Measurements from ENCODE around the gene SGPP2. TPM values are rescaled to one million over a fixed set of nuclear protein-coding genes. Genes with fewer than 3 reads are reported as not detected.

SGPP2 gene
- total and polyA plus RNA-seq, 2 experiments from 2014 or later: 0.08 TPM; not detected in 1

DNA sequence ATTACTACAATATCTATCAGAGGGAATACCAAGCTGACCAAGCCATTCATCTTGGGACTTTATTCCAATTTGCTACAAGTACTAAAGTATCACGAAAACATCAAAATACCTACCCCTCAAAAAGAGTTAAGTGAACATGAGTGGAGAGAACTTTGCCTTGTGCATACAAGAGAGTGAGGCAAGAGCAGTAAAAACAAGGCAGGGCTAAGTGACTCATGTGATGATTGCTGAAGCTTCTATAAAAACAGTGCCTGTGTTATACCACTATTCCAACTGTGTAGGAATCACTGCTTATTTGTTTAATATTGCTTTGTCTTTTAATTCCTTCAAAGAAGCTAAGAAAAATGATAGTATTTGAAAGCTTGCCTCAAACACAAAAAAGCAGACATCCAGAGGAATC lies 170.3 kb downstream of the SGPP2 start (continued):
- TF ChIP-seq, protein P1, sequence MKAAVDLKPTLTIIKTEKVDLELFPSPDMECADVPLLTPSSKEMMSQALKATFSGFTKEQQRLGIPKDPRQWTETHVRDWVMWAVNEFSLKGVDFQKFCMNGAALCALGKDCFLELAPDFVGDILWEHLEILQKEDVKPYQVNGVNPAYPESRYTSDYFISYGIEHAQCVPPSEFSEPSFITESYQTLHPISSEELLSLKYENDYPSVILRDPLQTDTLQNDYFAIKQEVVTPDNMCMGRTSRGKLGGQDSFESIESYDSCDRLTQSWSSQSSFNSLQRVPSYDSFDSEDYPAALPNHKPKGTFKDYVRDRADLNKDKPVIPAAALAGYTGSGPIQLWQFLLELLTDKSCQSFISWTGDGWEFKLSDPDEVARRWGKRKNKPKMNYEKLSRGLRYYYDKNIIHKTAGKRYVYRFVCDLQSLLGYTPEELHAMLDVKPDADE (IDR thresholded peaks at IDR 0.05): no peak
- TF ChIP-seq STAT1 (IDR thresholded peaks at IDR 0.05; ENCODE audit: unreplicated experiment): no peak

DNA sequence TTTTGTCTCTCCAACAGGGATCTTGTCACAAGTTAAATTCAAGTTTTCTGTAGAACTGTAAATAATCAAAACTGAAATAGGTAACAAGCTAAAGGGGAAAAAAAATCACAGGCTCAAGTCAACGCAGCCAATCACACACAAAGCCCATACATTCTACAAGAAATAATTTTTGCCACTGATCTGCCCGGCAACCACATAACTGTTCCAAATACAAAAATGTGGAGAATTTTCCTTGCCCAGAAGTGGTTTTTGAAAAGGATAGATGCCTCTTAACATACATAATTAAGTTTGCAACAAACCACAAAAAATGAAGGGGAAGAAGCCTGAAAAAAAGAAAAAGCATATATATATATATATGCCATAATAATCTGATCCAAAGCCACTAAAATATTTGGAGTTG lies 171.2 kb downstream of the SGPP2 start:
- H3K27me3 Mint-ChIP-seq (ENCODE audit: insufficient read depth, low read depth, poor library complexity): no peaks in the 10 kb centered on the region
- peaks cover 57% of the 10 kb centered on the region for H3K36me3 Mint-ChIP-seq (ENCODE audit: low read depth)
- H3K4me1 Mint-ChIP-seq: no peaks in the 10 kb centered on the region
- no peak overlapping the region for H3K4me3 Mint-ChIP-seq
- H4K20me1 ChIP-seq (replicated peaks; ENCODE audit: insufficient read depth): no peaks in the 10 kb centered on the region; the same call in 1 of the 2 replicates
- no peak overlapping the region for H3K4me2 ChIP-seq
- H3K4me1 ChIP-seq (ENCODE audit: insufficient read depth): no peaks in the 10 kb centered on the region
- H3K27me3 ChIP-seq (ENCODE audit: insufficient read depth): no peaks in the 10 kb centered on the region
- H3K27ac ChIP-seq (ENCODE audit: low read depth): no peak overlapping the region
- H3F3A ChIP-seq (replicated peaks; ENCODE audit: low read depth): no peaks in the 10 kb centered on the region
- DNase-seq (ENCODE audit: low spot score) (no peak), ATAC-seq (no peak)
- H3K9me2 ChIP-seq (ENCODE audit: insufficient read depth): no peaks in the 10 kb centered on the region
- H3K27ac Mint-ChIP-seq: no peak overlapping the region
- H2AFZ ChIP-seq: no peak overlapping the region
- H3K9me3 Mint-ChIP-seq: 0 out of 3 replicates have a peak, but pooled peaks cover under 1% of the 10 kb centered on the region
- H3K36me3 ChIP-seq (ENCODE audit: insufficient read depth): peaks cover 3% of the 10 kb centered on the region; the same call in 1 of the 2 replicates
- H3K79me2 ChIP-seq (replicated peaks; ENCODE audit: insufficient read depth): peaks cover under 1% of the 10 kb centered on the region
- no peak overlapping the region for H3K4me3 ChIP-seq
- no peak for TF ChIP-seq ZNF114 (CRISPR knock-in tag; IDR thresholded peaks at IDR 0.05)
- no peak for TF ChIP-seq CREB1 (CRISPR knock-in tag; IDR thresholded peaks at IDR 0.05; ENCODE audit: low read depth)
- TF ChIP-seq STAT1 (IDR thresholded peaks at IDR 0.05; ENCODE audit: unreplicated experiment): no peak
- TF ChIP-seq EZH2phosphoT487 (IDR thresholded peaks at IDR 0.05; ENCODE audit: unreplicated experiment): no peak
- TF ChIP-seq, protein P2, sequence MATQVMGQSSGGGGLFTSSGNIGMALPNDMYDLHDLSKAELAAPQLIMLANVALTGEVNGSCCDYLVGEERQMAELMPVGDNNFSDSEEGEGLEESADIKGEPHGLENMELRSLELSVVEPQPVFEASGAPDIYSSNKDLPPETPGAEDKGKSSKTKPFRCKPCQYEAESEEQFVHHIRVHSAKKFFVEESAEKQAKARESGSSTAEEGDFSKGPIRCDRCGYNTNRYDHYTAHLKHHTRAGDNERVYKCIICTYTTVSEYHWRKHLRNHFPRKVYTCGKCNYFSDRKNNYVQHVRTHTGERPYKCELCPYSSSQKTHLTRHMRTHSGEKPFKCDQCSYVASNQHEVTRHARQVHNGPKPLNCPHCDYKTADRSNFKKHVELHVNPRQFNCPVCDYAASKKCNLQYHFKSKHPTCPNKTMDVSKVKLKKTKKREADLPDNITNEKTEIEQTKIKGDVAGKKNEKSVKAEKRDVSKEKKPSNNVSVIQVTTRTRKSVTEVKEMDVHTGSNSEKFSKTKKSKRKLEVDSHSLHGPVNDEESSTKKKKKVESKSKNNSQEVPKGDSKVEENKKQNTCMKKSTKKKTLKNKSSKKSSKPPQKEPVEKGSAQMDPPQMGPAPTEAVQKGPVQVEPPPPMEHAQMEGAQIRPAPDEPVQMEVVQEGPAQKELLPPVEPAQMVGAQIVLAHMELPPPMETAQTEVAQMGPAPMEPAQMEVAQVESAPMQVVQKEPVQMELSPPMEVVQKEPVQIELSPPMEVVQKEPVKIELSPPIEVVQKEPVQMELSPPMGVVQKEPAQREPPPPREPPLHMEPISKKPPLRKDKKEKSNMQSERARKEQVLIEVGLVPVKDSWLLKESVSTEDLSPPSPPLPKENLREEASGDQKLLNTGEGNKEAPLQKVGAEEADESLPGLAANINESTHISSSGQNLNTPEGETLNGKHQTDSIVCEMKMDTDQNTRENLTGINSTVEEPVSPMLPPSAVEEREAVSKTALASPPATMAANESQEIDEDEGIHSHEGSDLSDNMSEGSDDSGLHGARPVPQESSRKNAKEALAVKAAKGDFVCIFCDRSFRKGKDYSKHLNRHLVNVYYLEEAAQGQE (IDR thresholded peaks at IDR 0.05; ENCODE audit: unreplicated experiment): no peak
- TF ChIP-seq POLR2AphosphoS5 (IDR thresholded peaks at IDR 0.05; ENCODE audit: low read depth): no peak
- TF ChIP-seq, protein P3, sequence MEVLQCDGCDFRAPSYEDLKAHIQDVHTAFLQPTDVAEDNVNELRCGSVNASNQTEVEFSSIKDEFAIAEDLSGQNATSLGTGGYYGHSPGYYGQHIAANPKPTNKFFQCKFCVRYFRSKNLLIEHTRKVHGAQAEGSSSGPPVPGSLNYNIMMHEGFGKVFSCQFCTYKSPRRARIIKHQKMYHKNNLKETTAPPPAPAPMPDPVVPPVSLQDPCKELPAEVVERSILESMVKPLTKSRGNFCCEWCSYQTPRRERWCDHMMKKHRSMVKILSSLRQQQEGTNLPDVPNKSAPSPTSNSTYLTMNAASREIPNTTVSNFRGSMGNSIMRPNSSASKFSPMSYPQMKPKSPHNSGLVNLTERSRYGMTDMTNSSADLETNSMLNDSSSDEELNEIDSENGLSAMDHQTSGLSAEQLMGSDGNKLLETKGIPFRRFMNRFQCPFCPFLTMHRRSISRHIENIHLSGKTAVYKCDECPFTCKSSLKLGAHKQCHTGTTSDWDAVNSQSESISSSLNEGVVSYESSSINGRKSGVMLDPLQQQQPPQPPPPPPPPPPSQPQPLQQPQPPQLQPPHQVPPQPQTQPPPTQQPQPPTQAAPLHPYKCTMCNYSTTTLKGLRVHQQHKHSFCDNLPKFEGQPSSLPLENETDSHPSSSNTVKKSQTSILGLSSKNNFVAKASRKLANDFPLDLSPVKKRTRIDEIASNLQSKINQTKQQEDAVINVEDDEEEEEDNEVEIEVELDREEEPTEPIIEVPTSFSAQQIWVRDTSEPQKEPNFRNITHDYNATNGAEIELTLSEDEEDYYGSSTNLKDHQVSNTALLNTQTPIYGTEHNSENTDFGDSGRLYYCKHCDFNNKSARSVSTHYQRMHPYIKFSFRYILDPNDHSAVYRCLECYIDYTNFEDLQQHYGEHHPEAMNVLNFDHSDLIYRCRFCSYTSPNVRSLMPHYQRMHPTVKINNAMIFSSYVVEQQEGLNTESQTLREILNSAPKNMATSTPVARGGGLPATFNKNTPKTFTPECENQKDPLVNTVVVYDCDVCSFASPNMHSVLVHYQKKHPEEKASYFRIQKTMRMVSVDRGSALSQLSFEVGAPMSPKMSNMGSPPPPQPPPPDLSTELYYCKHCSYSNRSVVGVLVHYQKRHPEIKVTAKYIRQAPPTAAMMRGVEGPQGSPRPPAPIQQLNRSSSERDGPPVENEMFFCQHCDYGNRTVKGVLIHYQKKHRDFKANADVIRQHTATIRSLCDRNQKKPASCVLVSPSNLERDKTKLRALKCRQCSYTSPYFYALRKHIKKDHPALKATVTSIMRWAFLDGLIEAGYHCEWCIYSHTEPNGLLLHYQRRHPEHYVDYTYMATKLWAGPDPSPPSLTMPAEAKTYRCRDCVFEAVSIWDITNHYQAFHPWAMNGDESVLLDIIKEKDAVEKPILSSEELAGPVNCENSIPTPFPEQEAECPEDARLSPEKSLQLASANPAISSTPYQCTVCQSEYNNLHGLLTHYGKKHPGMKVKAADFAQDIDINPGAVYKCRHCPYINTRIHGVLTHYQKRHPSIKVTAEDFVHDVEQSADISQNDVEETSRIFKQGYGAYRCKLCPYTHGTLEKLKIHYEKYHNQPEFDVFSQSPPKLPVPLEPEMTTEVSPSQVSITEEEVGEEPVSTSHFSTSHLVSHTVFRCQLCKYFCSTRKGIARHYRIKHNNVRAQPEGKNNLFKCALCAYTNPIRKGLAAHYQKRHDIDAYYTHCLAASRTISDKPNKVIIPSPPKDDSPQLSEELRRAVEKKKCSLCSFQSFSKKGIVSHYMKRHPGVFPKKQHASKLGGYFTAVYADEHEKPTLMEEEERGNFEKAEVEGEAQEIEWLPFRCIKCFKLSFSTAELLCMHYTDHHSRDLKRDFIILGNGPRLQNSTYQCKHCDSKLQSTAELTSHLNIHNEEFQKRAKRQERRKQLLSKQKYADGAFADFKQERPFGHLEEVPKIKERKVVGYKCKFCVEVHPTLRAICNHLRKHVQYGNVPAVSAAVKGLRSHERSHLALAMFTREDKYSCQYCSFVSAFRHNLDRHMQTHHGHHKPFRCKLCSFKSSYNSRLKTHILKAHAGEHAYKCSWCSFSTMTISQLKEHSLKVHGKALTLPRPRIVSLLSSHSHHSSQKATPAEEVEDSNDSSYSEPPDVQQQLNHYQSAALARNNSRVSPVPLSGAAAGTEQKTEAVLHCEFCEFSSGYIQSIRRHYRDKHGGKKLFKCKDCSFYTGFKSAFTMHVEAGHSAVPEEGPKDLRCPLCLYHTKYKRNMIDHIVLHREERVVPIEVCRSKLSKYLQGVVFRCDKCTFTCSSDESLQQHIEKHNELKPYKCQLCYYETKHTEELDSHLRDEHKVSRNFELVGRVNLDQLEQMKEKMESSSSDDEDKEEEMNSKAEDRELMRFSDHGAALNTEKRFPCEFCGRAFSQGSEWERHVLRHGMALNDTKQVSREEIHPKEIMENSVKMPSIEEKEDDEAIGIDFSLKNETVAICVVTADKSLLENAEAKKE (CRISPR knock-in tag; IDR thresholded peaks at IDR 0.05): no peak
- TF ChIP-seq, protein P4, sequence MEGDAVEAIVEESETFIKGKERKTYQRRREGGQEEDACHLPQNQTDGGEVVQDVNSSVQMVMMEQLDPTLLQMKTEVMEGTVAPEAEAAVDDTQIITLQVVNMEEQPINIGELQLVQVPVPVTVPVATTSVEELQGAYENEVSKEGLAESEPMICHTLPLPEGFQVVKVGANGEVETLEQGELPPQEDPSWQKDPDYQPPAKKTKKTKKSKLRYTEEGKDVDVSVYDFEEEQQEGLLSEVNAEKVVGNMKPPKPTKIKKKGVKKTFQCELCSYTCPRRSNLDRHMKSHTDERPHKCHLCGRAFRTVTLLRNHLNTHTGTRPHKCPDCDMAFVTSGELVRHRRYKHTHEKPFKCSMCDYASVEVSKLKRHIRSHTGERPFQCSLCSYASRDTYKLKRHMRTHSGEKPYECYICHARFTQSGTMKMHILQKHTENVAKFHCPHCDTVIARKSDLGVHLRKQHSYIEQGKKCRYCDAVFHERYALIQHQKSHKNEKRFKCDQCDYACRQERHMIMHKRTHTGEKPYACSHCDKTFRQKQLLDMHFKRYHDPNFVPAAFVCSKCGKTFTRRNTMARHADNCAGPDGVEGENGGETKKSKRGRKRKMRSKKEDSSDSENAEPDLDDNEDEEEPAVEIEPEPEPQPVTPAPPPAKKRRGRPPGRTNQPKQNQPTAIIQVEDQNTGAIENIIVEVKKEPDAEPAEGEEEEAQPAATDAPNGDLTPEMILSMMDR (conservative IDR thresholded peaks at IDR 0.05; ENCODE audit: low read depth in 2 of 2): no peak
- TF ChIP-seq, protein P1 (IDR thresholded peaks at IDR 0.05): no peak
- TF ChIP-seq EZH2 (IDR thresholded peaks at IDR 0.05; ENCODE audit: low read depth, unreplicated experiment): no peak
- no peak for TF ChIP-seq JUNB (IDR thresholded peaks at IDR 0.05; ENCODE audit: unreplicated experiment)
